HepG2 (cell line): ENCODE measurements around the gene LRRC45. TPM values are rescaled to one million over a fixed set of nuclear protein-coding genes. Genes with fewer than 3 reads are reported as not detected.

ENCODE experiments used
- CREM ChIP-seq, 2 experiments: sonication (generic) in 1 of 2; formaldehyde crosslinking in 1 of 2; IDR thresholded peaks; 2 replicates each; pipeline versions ENCODE4 v1.4.0 to v1.6.1; 2016 to 2020; ENCODE audit warnings: antibody characterized with exemption in 1 of 2, mild to moderate bottlenecking in 1 of 2, missing genetic modification reagents in 1 of 2
- EED ChIP-seq: sonication (generic); formaldehyde crosslinking; IDR thresholded peaks from 2 replicates; pipeline ENCODE4 v1.5.0; 2020; ENCODE audit warnings: mild to moderate bottlenecking, missing genetic modification reagents
- GATAD2A ChIP-seq: IDR thresholded peaks from 2 replicates; pipeline ENCODE4 v1.6.1; 2016
- HIC2 ChIP-seq: sonication (generic); formaldehyde crosslinking; IDR thresholded peaks from 2 replicates; pipeline ENCODE4 v1.9.0; 2022; ENCODE audit warnings: low read depth, missing genetic modification reagents
- PRMT3 ChIP-seq: sonication (generic); formaldehyde crosslinking; IDR thresholded peaks from 2 replicates; pipeline ENCODE4 v1.8.1; 2022; ENCODE audit warnings: low read depth, mild to moderate bottlenecking, moderate library complexity, missing genetic modification reagents, borderline replicate concordance
- STAG1 ChIP-seq: sonication (generic); formaldehyde crosslinking; IDR thresholded peaks from 2 replicates; pipeline ENCODE4 v1.4.0; 2020; ENCODE audit warnings: missing genetic modification reagents
- TBX2 ChIP-seq: sonication (generic); formaldehyde crosslinking; IDR thresholded peaks from 2 replicates; pipeline ENCODE4 v1.5.0; 2020; ENCODE audit warnings: missing genetic modification reagents, mild to moderate bottlenecking, borderline replicate concordance
- THAP9 ChIP-seq: sonication (generic); formaldehyde crosslinking; IDR thresholded peaks from 2 replicates; pipeline ENCODE4; 2020; ENCODE audit warnings: missing genetic modification reagents, mild to moderate bottlenecking, borderline replicate concordance
- ZFP36L1 ChIP-seq: sonication (generic); formaldehyde crosslinking; IDR thresholded peaks from 2 replicates; pipeline ENCODE4 v1.8.0; 2022; ENCODE audit warnings: mild to moderate bottlenecking, missing genetic modification reagents, moderate library complexity
- ZFP82 ChIP-seq: sonication (generic); formaldehyde crosslinking; IDR thresholded peaks from 2 replicates; pipeline ENCODE4 v1.5.1; 2020; ENCODE audit warnings: mild to moderate bottlenecking, missing genetic modification reagents, borderline replicate concordance
- ZNF10 ChIP-seq: sonication (generic); formaldehyde crosslinking; IDR thresholded peaks from 2 replicates; pipeline ENCODE4 v1.4.0; 2020; ENCODE audit warnings: mild to moderate bottlenecking, low read depth, missing genetic modification reagents, borderline replicate concordance
- ZNF34 ChIP-seq: sonication (generic); formaldehyde crosslinking; IDR thresholded peaks from 2 replicates; pipeline ENCODE4 v1.4.0; 2020; ENCODE audit warnings: mild to moderate bottlenecking, missing genetic modification reagents, borderline replicate concordance
- ZNF530 ChIP-seq: sonication (generic); formaldehyde crosslinking; IDR thresholded peaks from 2 replicates; pipeline ENCODE4 v1.5.0; 2020; ENCODE audit warnings: low read depth, mild to moderate bottlenecking, missing genetic modification reagents
- ZNF558 ChIP-seq: sonication (generic); formaldehyde crosslinking; IDR thresholded peaks from 2 replicates; pipeline ENCODE4 v1.9.0; 2022; ENCODE audit warnings: mild to moderate bottlenecking, missing genetic modification reagents, borderline replicate concordance
- ZNF574 ChIP-seq: sonication (generic); formaldehyde crosslinking; IDR thresholded peaks from 2 replicates; pipeline ENCODE4 v1.4.0; 2020; ENCODE audit warnings: missing genetic modification reagents
- ZNF780A ChIP-seq: sonication (generic); formaldehyde crosslinking; IDR thresholded peaks from 2 replicates; pipeline ENCODE4 v1.8.0; 2022; ENCODE audit warnings: mild to moderate bottlenecking, missing genetic modification reagents, moderate library complexity
- ZSCAN20 ChIP-seq: sonication (generic); formaldehyde crosslinking; IDR thresholded peaks from 2 replicates; pipeline ENCODE4 v1.4.0; 2020; ENCODE audit warnings: missing genetic modification reagents, mild to moderate bottlenecking, borderline replicate concordance
- polyA plus RNA-seq, 8 experiments: library from polyadenylated mRNA; depleted of rRNA in 3 of 8; stranded (reverse) in 7 of 8; unstranded in 1 of 8; fragments of >200 nt; fragmentation: Illumina TruSeq in 4 of 8; extraction: Trizol in 4 of 8; gene quantifications; 2 replicates each; pipeline versions ENCODE4 v1.2.1 to v1.2.3, GENCODE V29; 2011 to 2016; ENCODE audit warnings: low read depth in 4 of 8, missing spikeins in 1 of 8, mixed read lengths in 1 of 8; ENCODE audit not compliant: insufficient read depth in 1 of 8
- total RNA-seq, 5 experiments: library from RNA; depleted of rRNA; stranded (reverse); fragments of >200 nt; fragmentation: Illumina TruSeq; extraction: Trizol; gene quantifications; 2 replicates each; pipeline ENCODE4 v1.2.3, GENCODE V29; 2016; ENCODE audit warnings: low read depth in 1 of 5
- TF ChIP-seq, protein P1 (sequence below): sonication (generic); formaldehyde crosslinking; conservative IDR thresholded peaks from 2 replicates; pipeline ENCODE4 v1.4.0; 2020; ENCODE audit warnings: missing genetic modification reagents

Gene LRRC45
- total and polyA plus RNA-seq, 2 of the 13 experiments (the other 11 are each of a cell fraction or from before 2014, with no cell fraction given) = 11.6 to 48.1 TPM

DNA sequence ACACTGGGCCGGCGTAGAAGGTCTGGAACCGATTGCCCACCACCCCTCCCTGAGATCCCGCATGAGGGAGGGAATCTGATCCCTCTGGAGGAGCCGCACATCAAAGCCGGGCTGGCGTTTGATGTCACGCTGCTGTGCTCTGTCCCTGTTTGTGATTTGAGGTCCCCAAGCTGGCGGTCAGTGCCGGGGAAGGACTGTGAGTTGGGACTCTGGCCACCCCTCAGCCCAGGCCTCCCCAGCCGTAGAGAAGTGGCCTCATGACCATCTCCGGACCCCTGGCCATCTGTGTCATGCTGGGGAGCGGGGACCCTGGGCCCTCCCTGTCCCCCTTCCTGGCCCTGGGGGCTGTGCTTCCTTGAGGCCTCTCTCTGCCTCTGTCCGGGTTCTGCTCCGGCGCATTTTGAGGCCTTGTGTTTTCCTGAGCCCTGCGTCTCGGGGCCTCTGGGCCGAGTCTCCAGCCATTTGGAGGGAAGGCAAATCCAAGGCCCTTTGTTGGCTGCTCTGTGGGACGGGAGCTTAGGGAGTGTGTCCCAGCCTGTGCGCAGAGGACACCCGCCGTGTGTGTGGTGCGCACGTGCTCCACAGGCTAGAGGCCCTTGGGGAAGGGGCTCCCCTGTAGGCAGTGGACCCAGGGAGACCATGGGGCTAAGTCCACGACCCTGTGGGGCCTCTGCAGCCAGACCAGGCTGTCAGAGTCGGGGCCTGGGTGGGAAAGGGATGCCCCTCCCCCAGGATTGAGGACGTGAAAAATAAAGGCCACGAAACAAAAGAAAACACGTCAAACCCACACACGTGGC lies 30.6 kb upstream of the LRRC45 start (continued):
- TF ChIP-seq ZNF574 (CRISPR knock-in tag) (peak; percentile 92), THAP9 (CRISPR knock-in tag) (peak; percentile 58), GATAD2A (CRISPR knock-in tag) (peak; percentile 97), ZFP36L1 (peak; percentile 99), STAG1 (CRISPR knock-in tag) (peak; percentile 31; the same call in 1 of the 2 replicates), ZNF558 (CRISPR knock-in tag) (peak; percentile 99), ZNF530 (no peak; the same call in none of the 2 replicates), ZSCAN20 (CRISPR knock-in tag) (no peak), EED (CRISPR knock-in tag) (peak; percentile 88), ZNF34 (no peak; the same call in 1 of the 2 replicates), CREM (IDR thresholded peaks at IDR 0.05) (peak; percentile 66), CREM (CRISPR knock-in tag; IDR thresholded peaks at IDR 0.05) (0 out of 2 replicates have a peak, but pooled peaks have one; percentile 5), TBX2 (peak; percentile 91), ZNF780A (CRISPR knock-in tag) (peak; percentile 14; the same call in 1 of the 2 replicates), ZFP82 (CRISPR knock-in tag) (peak; percentile 98; the same call in 1 of the 2 replicates), HIC2 (CRISPR knock-in tag) (peak; percentile 74), ZNF10 (CRISPR knock-in tag) (no peak), PRMT3 (CRISPR knock-in tag) (peak; percentile 84)
- TF ChIP-seq, protein P1, sequence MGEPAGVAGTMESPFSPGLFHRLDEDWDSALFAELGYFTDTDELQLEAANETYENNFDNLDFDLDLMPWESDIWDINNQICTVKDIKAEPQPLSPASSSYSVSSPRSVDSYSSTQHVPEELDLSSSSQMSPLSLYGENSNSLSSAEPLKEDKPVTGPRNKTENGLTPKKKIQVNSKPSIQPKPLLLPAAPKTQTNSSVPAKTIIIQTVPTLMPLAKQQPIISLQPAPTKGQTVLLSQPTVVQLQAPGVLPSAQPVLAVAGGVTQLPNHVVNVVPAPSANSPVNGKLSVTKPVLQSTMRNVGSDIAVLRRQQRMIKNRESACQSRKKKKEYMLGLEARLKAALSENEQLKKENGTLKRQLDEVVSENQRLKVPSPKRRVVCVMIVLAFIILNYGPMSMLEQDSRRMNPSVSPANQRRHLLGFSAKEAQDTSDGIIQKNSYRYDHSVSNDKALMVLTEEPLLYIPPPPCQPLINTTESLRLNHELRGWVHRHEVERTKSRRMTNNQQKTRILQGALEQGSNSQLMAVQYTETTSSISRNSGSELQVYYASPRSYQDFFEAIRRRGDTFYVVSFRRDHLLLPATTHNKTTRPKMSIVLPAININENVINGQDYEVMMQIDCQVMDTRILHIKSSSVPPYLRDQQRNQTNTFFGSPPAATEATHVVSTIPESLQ (CRISPR knock-in tag) = no peak
